Activated CD8-positive, alpha-beta memory T cell treated with anti-CD3 and anti-CD28 coated beads, Interleukin-2, amount 50 U/mL, for 48 hours (primary cell): Measurements from ENCODE around the gene MNAT1.
"Not testable (repeated sequence)": the region's sequence is repeated elsewhere in the genome, so short reads cannot be mapped to it uniquely, and the experiment has no call there.

Source experiments
- DNase-seq: peaks from one replicate; pipeline ENCODE4 v3.0.0-alpha.2; 2020

The MNAT1 gene

DNA sequence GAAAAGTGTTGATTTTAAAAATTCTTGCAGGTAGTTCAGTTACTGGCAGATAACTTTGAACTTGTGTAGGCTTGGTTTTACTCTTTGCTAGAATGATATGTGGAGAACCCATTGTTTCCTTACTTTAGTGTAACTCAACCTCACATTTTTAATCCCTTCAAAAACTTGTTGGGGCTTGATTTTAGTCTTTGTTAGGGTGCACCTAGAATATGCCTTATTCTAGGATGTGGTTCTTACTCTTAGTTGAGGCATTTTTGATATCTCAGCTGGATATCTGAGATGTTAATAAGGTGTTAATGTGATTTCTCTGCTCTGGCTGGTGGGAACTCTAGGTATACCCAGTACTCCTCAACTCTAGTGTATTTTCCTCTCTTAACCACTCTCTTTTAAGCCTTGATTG, 10.0 kb downstream of the MNAT1 start:
- DNase-seq, result no peak

- DNase-seq, result peak; percentile 58
These were observed 18.9 kb downstream of the MNAT1 start for GRCh38 chr14:60753264-60754119.

DNA sequence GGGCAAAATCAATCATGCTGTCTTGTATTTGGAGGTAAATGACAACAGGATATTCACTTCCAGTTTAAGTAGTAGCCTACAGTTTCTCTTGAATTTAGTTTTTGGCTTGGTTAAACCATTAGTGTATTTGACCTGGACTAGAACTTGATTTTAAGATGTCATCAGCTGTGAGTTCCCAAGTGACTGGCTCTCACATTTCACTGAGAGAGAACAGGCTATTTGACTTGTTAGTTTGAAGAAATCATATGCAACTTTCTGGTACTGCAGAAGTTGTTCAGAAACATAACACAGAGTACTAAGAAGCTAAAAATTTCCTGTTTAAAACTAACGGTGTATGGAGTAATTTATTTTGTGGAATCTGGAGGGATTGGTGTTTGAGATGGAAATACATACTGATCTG, 22.3 kb downstream of the MNAT1 start:
- DNase-seq, result no peak

- no peak for DNase-seq
These were observed 23.0 kb downstream of the MNAT1 start for GRCh38 chr14:60757567-60758002.

DNA sequence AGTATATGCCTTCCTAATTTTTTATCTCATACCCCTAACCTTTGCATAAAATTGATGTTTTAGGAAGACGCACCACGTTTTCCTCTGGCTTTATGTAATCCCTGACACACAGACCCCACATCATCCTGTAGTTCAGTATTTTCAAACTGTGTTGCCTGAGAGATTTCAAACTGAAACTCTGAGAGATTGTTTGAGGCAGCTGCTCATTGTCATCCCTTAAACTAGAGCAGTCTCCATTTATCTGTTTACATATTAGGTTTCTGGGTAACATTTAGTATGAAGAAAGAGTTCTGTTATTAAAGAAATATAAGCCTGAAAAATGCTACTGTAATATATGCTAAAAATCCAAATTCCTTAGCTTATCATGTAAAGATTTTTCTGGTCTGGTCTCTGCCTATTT, 24.3 kb downstream of the MNAT1 start:
- no peak for DNase-seq

GRCh38 chr14:60760209-60760608, 25.6 kb downstream of the MNAT1 start:
- DNase-seq, result no peak

DNA sequence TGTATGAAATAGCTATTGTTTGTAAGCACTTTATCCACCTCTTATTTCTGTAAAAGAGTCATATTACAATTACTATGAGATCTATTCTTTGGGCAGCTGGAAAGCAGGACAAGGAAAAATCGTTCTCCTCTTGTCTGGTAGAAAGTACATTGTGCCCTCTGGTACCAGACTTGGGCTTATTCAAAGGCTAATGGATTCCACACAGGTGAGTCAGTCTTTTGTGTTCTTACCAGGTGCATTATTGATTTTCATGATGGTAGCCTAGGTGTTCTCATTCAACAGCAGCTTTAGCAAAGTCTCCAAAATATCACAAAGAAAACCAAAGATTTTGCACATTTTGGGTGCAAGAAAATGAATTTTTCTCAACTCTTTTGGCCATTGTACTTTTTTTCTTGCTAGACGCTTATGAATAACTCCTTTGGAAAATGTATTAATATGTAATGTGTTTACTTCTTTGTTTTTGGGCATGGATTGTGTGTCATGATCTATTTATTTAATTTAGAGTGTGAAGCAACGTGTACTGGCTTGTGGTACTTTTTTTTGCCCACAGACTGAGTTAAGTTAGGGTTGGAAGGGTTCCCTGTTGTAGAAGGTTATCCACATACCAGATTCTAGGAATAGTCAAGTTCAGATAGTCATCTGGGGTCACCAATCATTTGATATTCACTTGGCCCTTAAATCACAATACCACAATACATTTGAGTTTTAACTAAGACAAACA, 26.2 kb downstream of the MNAT1 start:
- DNase-seq, result no peak

DNA sequence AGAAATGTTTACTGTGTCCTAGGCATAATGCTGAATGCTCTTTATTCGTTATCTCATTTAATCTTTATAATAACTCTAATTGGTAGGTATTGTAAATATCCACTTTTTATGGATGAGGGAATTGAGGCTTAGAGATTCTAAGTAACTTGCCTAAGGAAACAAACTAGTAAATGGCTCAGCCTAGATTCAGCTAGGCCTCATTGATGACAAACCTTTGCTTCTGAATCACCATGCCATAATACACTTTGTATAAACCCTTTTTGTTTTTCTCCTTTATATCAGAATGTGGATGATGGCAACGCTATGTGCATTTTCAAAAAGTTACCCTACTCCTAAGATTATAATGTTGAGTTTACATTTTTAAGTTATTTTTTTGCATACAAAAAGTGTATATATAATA, 34.0 kb downstream of the MNAT1 start:
- no peak for DNase-seq

DNA sequence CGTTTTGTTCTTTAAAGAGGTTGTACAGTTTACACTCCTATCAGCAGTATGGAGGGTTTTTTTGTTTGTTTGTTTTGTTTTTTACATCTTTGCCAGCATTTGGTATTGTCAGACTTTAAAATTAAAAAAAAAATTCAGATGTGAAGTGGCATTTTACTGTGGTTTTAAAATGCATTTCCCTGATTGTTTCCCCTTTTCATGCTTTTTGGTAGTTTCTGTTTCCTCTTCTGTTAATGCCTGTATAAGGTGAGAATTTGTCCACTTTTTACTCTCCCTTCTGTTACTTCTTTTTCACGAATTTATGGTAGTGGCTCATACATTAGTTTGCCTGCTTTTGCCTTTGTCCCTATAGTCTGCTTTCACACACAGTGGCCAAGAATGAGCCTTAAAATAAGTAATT, 36.6 kb downstream of the MNAT1 start:
- DNase-seq, result no peak

- no peak for DNase-seq
These were observed 39.0 kb downstream of the MNAT1 start for GRCh38 chr14:60773558-60773957.

DNA sequence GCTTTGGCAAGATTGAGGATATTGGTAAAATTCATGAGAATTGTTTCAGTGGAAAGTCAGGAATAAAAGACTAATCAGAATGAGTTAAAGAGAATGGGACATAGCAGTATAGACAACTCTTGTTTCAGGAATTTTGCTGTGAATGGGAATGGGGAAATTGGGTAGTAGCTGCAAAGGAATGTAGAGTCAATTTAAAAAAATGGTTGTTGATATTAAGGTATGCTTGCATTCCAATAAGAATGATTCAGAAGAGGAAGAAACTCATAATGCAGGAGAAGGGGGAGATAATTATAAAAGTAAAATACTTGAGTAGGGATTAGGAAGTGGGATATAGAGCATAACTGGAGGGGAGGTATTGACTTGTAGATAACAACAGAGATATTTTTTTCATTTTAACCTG, 40.7 kb downstream of the MNAT1 start:
- DNase-seq, result no peak

DNA sequence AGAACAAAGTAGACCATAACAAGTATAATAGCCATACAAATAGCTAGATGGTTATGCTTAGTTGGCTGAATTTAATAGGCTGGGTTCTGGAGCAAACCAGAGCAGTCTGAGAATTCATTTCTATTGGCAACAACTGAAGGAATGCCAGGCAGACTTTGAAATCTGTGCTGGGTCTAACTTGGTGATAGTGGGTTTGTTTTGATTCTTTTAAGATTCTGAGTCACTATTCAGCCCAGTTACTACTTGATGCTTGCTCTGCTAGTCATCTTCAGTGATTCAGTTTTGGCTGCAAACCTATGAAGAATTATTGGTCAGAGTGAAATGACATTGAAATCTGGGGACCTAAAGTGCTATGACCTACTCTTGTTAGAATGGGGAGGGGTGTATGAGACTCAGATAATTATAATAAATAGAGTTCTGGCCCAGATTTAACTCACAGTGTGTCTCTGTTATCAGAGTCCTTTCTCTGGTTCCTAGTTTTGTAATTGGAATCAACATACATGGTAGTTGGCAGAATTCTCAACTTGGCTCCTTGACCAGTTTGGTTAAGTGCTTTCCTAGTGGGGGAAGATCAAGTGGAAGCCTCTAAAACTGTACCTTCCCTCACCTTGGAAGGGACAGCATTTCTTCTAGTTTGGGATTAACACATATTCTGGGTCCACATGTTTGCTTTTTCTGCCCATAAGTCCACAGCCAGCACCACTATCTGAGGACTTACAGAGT, 43.5 kb downstream of the MNAT1 start:
- no peak for DNase-seq

DNA sequence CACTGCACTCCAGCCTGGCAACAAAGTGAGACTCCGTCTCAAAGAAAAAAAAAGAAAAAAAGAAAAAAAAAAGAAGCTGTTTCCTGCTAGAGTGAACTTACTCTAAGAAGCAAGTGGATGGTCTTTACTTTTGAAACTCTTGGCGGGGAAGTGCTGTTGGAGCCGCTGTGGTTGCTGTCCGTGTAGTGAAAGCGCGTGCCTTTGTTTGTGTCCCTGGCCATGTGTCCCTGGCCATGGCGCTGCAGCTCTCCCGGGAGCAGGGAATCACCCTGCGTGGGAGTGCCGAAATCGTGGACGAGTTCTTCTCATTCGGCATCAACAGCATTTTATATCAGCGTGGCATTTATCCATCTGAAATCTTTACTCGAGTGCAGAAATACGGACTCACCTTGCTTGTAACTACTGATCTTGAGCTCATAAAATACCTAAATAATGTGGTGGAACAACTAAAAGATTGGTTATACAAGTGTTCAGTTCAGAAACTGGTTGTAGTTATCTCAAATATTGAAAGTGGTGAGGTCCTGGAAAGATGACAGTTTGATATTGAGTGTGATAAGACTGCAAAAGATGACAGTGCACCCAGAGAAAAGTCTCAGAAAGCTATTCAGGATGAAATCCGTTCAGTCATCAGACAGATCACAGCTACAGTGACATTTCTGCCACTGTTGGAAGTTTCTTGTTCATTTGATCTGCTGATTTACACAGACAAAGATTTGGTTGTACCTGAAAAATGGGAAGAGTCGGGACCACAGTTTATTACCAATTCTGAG, 45.4 kb downstream of the MNAT1 start:
- DNase-seq, result not testable (repeated sequence)

DNA sequence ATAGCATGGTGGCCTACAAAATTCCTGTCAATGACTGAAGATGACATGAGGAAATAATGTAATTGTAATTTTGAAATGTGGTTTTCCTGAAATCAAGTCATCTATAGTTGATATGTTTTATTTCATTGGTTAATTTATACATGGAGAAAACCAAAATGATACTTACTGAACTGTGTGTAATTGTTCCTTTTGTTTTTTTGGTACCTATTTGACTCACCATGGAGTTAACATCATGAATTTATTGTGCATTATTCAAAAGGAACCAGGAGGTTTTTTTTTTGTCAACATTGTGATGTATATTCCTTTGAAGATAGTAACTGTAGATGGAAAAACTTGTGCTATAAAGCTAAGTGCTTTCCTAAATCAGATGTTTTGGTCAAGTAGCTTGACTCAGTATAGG, 46.0 kb downstream of the MNAT1 start:
- not testable (repeated sequence) for DNase-seq

DNA sequence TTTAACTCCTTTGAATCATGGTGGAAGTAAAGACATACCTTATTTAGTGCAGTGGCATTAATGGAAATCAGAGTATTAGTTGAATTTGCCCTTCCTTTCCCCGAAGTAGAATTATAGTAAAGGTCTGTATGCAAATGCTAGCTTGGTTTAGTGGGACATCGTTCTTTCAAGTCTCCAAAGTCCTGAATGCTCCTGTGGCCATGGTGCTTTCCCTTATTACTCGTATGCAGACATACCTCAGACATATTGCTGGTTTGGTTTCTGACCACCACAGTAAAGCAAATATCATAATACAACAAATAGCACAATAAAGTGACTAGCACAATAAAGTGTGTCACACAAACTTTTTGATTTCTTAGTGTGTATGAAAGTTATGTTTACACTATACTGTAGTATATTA, 52.3 kb downstream of the MNAT1 start:
- DNase-seq, result no peak

DNA sequence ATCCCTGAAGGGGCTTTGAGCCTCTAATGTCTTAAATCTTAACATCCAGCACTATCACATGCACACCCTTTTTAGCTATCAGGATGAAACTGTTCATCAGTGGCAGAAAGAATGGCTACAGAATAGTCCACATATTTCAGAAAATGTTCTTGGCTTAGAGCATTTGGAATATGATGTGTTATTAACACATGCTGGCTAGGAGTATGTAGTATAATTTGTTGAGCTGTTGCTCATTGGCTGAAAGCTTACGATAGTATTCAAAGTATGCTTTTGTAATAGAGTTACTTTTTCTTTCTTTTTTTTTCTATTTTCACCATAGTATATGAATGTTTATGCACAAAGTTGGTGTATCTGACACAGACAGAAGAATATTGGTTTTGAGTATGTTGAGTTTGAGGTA, 55.1 kb downstream of the MNAT1 start:
- no peak for DNase-seq

DNA sequence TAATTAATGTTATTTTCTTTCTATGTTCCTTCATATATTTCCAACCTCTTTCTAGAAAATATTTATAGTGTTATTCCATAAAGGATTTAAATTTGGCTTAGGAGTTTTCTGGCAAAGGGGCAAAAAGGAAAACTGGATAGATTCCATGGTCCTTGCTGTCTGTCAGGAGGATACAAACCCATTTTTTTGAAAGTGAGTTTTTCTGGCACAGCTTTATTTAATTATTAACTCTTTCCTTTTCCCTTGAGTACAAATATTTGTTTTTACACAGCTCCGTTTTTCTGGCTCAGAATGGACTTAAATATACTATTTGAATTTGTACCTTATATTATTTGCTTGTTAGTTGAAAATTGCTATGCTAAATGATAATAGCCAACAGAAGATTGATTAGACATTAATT, 56.3 kb downstream of the MNAT1 start:
- no peak for DNase-seq

DNA sequence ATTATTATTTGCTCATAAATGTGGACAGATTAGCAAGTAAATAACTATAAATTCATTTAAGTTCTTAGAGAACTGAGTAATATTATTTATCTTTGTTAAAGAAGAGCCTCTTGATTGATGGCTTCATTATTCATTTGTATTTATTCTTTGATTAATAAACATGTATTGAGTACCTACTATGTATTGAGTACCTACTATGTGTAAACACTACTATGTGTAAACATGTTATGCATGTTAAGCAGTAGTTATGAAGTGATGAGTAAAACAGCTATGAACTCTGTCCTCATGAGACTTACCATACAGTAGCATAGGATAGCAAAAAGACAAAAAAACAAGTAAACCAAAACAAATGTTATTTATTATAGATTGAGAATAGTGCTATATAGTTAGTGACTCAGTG, 61.9 kb downstream of the MNAT1 start:
- no peak for DNase-seq

GRCh38 chr14:60800409-60800808, 65.8 kb downstream of the MNAT1 start:
- DNase-seq, result no peak

DNA sequence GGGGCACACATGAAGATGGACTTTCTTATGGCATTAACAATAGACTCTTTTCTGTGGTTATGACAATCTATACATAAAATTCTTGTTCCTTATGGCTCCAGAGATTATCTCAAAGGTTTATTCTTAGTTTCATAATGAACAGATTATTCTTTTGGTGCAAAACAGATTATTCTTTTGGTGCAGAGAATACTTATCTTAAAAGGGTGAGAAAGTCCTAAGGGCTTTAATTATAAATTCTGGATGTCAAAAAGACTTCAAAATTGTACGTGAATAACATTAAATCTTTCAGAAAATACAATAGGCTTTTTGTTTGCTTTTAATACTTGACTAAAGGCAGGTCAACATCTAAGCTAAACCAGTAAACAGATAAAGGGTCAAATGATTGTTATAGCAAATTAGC, 69.3 kb downstream of the MNAT1 start:
- no peak for DNase-seq

DNA sequence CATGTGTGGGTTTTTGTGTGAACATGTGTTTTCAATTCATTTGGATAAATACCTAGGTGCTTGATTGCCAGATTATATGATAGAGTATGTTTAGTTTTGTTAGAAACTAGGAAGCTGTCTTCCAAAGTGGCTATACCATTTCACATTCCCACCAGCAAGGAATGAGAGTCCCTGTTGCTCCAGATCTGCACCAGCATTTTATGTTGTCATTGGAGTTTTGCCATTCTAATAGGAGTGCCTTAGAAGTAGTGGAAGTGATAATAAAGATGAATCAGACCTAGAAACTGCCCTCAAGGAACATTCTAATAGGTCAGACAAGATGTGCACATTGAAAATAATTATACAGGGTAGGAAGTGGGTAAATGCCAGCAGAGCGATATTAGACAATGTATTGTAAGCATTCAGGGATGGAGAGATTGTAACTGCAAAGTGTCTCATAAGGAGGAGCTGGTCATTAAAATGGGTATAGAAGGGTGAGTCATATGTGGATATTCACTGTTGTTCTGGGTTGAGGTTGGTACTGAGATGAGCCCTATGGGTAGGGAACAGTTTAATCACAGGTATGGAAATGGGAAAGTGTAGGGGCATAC, 71.4 kb downstream of the MNAT1 start:
- no peak for DNase-seq

DNA sequence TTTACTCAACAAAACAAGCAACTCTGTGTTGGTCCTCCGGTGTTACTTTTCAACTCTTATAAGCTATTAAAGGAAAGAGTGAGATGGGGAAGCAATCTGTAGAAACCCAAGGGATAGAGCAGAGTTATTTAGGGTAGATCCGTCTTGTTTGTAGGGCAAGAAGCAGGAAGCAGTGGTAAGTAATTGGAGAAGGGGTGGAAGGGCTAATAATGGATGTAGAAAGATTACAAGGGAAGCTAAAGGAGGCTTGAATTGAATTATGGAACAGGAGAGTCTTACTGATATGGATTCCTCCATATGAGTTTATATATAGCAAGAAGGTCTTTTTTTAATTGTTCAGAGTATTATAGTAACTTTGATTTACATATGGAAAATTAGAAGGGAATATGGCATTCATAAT, 72.7 kb downstream of the MNAT1 start:
- no peak for DNase-seq

DNA sequence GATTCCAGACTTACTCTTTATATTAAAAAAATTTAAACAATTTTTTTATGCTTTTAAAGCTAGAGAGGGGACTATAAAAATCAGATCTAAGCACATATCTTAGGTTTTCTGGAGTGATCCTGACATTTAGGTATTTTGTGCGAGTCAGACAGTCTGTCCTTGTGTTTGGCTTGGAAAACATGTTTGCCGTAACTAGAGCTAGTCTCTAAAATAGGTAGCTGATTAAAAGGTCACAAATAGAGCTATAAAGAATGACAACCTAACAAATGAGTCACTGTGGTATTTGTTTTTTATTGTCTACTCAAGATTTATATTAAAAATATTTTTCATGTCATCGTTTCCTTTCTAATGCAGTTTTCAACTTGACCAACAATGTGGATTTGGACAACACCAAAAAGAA, 73.4 kb downstream of the MNAT1 start:
- DNase-seq, result no peak
